EH (cell line): ENCODE measurements around the gene GABBR2.

ENCODE experiments used
- DNase-seq: peaks from one replicate; pipeline ENCODE4 v3.0.0-alpha.2; 2015; ENCODE audit warnings: low read depth

The GABBR2 gene

GRCh38 chr9:98342820-98343210 is 365.9 kb downstream of the GABBR2 start:
- no peak for DNase-seq

- no peak for DNase-seq
These were observed 366.5 kb downstream of the GABBR2 start for GRCh38 chr9:98342098-98342819.

GRCh38 chr9:98341157-98342097 is 367.3 kb downstream of the GABBR2 start:
- no peak for DNase-seq

- DNase-seq: no peak
These were observed 368.5 kb downstream of the GABBR2 start for GRCh38 chr9:98339987-98340800.

- DNase-seq: no peak
These were observed 373.1 kb downstream of the GABBR2 start for GRCh38 chr9:98335661-98336060.

GRCh38 chr9:98334796-98335195 is 373.9 kb downstream of the GABBR2 start:
- DNase-seq: no peak

- peak; percentile 89 for DNase-seq
These were observed 374.8 kb downstream of the GABBR2 start for GRCh38 chr9:98333703-98334582.

- no peak for DNase-seq
These were observed 376.3 kb downstream of the GABBR2 start for GRCh38 chr9:98332405-98332831.

- DNase-seq: no peak
These were observed 377.0 kb downstream of the GABBR2 start for GRCh38 chr9:98331536-98332259.

GRCh38 chr9:98330831-98331230 is 377.9 kb downstream of the GABBR2 start:
- peak; percentile 85 for DNase-seq

GRCh38 chr9:98329904-98330303 is 378.8 kb downstream of the GABBR2 start:
- DNase-seq: no peak

- peak; percentile 19 for DNase-seq
These were observed 379.5 kb downstream of the GABBR2 start for GRCh38 chr9:98329281-98329680.

- no peak for DNase-seq
These were observed 380.0 kb downstream of the GABBR2 start for GRCh38 chr9:98328770-98329169.

- DNase-seq: no peak
These were observed 380.6 kb downstream of the GABBR2 start for GRCh38 chr9:98328141-98328540.

GRCh38 chr9:98327249-98327561 is 381.5 kb downstream of the GABBR2 start:
- DNase-seq: no peak

GRCh38 chr9:98326459-98327248 is 382.1 kb downstream of the GABBR2 start:
- DNase-seq: peak; percentile 27

- no peak for DNase-seq
These were observed 383.9 kb downstream of the GABBR2 start for GRCh38 chr9:98324801-98325200.

GRCh38 chr9:98323831-98324135 is 385.0 kb downstream of the GABBR2 start:
- DNase-seq: no peak

- DNase-seq: no peak
These were observed 385.5 kb downstream of the GABBR2 start for GRCh38 chr9:98323051-98323830.
